OCI-LY1 (cell line): ENCODE data around the gene PRCD.

ENCODE experiments used
- H2AFZ ChIP-seq: fragments of 200-600 bp; sonication (generic), shearing (Covaris generic); 2 replicates; pipeline ENCODE4 v1.6.0; 2014; ENCODE audit warnings: antibody characterized with exemption, mild to moderate bottlenecking, low read length
- H3F3A ChIP-seq: fragments of 200-600 bp; sonication (generic), shearing (Covaris generic); 2 replicates; pipeline ENCODE4 v1.6.0; 2014; ENCODE audit warnings: mild to moderate bottlenecking, antibody characterized with exemption, low read length, moderate library complexity; ENCODE audit not compliant: insufficient read depth
- H3K27ac ChIP-seq: fragments of 200-600 bp; sonication (generic); 2 replicates; pipeline ENCODE4 v1.5.1; 2014; ENCODE audit warnings: low read length, mixed run types, mild to moderate bottlenecking, low read depth; ENCODE audit not compliant: poor library complexity, severe bottlenecking
- H3K27me3 ChIP-seq: fragments of 200-600 bp; sonication (generic); 2 replicates; pipeline ENCODE4 v1.6.0; 2014; ENCODE audit warnings: antibody characterized with exemption, mild to moderate bottlenecking, low read length, moderate library complexity; ENCODE audit not compliant: insufficient read depth
- H3K36me3 ChIP-seq: fragments of 200-600 bp; sonication (generic); 2 replicates; pipeline ENCODE4 v1.6.1; 2014; ENCODE audit warnings: mild to moderate bottlenecking, antibody characterized with exemption, low read length, moderate library complexity, mixed read lengths; ENCODE audit not compliant: insufficient read depth
- H3K4me1 ChIP-seq: fragments of 200-600 bp; sonication (generic); 2 replicates; pipeline ENCODE4 v1.5.1; 2014; ENCODE audit warnings: mild to moderate bottlenecking, low read length, moderate library complexity; ENCODE audit not compliant: insufficient read depth, severe bottlenecking
- H3K4me2 ChIP-seq: fragments of 200-600 bp; sonication (generic), shearing (Covaris generic); 2 replicates; pipeline ENCODE4 v1.6.1; 2014; ENCODE audit warnings: low read length
- H3K4me3 ChIP-seq: fragments of 200-600 bp; sonication (generic); 2 replicates; pipeline ENCODE4 v1.5.1; 2014; ENCODE audit warnings: low read length, low read depth, mild to moderate bottlenecking, mixed read lengths; ENCODE audit not compliant: poor library complexity, severe bottlenecking
- H3K79me2 ChIP-seq: fragments of 200-600 bp; shearing (Covaris generic); 2 replicates; pipeline ENCODE4 v1.6.1; 2016; ENCODE audit warnings: mixed run types, low read length, mixed read lengths; ENCODE audit not compliant: insufficient read depth
- H3K9ac ChIP-seq: fragments of 200-600 bp; sonication (generic), shearing (Covaris generic); 2 replicates; pipeline ENCODE4 v1.6.1; 2014; ENCODE audit warnings: mild to moderate bottlenecking, low read length, mixed read lengths
- H3K9me2 ChIP-seq: fragments of 200-600 bp; sonication (generic), shearing (Covaris generic); 2 replicates; pipeline ENCODE4 v1.6.1; 2014; ENCODE audit warnings: low read depth, mild to moderate bottlenecking, low read length, mixed read lengths
- H3K9me3 ChIP-seq: fragments of 200-600 bp; shearing (Covaris generic); 2 replicates; pipeline ENCODE4 v1.6.1; 2014; ENCODE audit warnings: low read length, mixed read lengths
- H4K20me1 ChIP-seq: fragments of 200-600 bp; sonication (generic), shearing (Covaris generic); 2 replicates; pipeline ENCODE4 v1.6.0; 2016; ENCODE audit warnings: mild to moderate bottlenecking, low read length; ENCODE audit not compliant: insufficient read depth
- CTCF ChIP-seq: fragments of 200-600 bp; sonication (generic), shearing (Covaris generic); IDR thresholded peaks from 2 replicates; pipeline ENCODE4 v1.5.1; 2017; ENCODE audit warnings: mild to moderate bottlenecking, antibody characterized with exemption, low read length, moderate library complexity, mixed read lengths
- EZH2 ChIP-seq: fragments of 200-600 bp; sonication (generic), shearing (Covaris generic); IDR thresholded peaks from 2 replicates; pipeline ENCODE4 v1.8.0; 2017; ENCODE audit warnings: borderline replicate concordance, mixed run types, mild to moderate bottlenecking, antibody characterized with exemption, low read length, moderate library complexity, mixed read lengths

Gene PRCD

DNA sequence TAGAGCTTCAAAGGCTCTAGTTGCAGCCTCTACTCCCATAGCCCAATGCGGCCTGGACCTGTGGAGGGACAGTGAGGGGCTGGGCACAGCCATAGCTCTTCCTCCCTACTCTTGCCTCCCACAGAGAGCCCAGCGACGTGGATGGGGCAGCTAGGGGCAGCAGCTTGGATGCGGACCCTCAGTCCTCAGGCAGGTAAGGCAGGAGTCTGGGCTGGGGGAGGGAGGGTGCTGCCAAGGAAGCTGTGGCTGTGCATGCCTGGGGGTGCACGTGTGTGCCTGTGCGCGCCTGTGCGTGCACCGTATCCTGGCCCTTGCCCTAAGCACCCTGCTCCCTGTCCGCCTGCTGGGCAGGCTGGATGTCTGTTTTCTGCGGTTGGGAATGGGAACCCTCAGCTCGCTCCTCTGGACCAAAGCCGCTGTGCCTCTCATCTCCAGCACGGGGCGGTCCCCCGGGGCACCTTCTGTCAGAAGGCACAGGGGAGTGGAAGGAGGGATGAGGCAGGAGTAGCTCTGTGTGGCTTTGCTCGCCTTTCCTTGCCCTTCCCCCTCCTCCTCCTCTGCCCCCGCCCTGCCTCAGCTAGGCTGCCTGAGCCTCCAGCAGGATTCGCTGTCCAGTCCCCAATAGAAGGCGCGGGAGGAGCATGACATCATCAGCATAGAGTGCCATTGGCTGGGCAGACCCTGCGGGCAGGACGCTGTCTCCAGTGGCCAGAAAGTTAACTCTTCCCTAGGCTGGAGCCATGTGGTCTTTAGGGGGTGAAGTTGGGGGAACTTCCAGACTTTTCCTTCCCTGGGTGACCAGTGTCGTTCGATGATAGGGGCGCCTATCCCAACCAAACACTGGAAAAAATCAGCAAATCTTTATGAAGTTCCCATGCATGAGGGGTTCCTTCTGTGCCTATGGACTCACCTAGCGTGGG is 797 bp downstream of the PRCD start:
- TF ChIP-seq EZH2 (no peak), CTCF (no peak)
- H3K9ac ChIP-seq = no peak overlapping the region
- no peaks in the 10 kb centered on the region for H3K36me3 ChIP-seq
- H4K20me1 ChIP-seq = no peaks in the 10 kb centered on the region
- no peaks in the 10 kb centered on the region for H3K4me1 ChIP-seq
- no peak overlapping the region for H2AFZ ChIP-seq
- H3K4me2 ChIP-seq = no peak overlapping the region
- no peak overlapping the region for H3K27ac ChIP-seq
- H3K9me3 ChIP-seq = no peaks in the 10 kb centered on the region
- H3K79me2 ChIP-seq = no peaks in the 10 kb centered on the region
- peaks cover 5% of the 10 kb centered on the region for H3K27me3 ChIP-seq
- no peaks in the 10 kb centered on the region for H3K9me2 ChIP-seq
- no peak overlapping the region for H3K4me3 ChIP-seq
- H3F3A ChIP-seq = no peaks in the 10 kb centered on the region

DNA sequence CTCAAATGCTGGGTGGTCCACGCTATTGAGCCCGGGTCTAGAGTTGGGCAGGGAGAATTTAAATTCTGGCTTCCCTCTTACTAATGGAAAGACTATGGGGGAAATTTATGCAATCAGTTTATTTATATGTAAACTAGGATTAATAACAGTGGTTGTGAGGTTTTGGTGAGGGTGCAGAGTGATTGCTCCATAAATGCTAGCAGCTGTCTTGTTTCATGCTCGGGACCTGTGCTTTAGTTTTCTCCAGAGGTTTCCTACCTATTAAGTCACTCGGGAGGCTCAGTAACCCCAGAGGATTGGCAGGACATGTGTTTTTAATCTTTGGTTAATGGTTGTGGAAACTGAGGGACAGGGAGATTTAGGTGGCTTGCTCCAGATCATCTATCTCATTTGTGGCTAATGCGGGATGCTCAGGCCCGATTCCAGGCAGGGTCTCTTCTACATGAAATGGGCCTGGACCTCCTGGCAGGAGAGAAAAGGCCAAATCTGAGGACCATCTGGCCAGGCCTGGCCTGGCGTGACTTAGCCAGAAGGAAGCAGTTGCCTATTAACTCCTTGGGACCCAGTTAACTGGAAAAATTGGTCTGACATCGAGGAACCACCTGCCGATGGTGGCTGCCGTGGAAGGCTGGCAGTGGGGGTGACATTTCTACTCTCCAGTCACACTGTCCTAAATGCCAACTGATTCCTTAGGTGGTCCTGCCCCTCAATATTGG is 2.1 kb downstream of the PRCD start:
- no peaks in the 10 kb centered on the region for H3K9me2 ChIP-seq
- no peak overlapping the region for H3K4me2 ChIP-seq
- H3K27ac ChIP-seq = no peak overlapping the region
- H3K27me3 ChIP-seq = peaks cover 5% of the 10 kb centered on the region
- H3F3A ChIP-seq = no peaks in the 10 kb centered on the region
- no peak overlapping the region for H2AFZ ChIP-seq
- no peak overlapping the region for H3K9ac ChIP-seq
- no peaks in the 10 kb centered on the region for H3K4me1 ChIP-seq
- no peaks in the 10 kb centered on the region for H3K36me3 ChIP-seq
- H3K4me3 ChIP-seq = no peak overlapping the region
- no peaks in the 10 kb centered on the region for H3K79me2 ChIP-seq
- H3K9me3 ChIP-seq = no peaks in the 10 kb centered on the region
- no peak for TF ChIP-seq CTCF
- TF ChIP-seq EZH2 = no peak
- H4K20me1 ChIP-seq = no peaks in the 10 kb centered on the region

GRCh38 chr17:76542566-76542971 is 2.7 kb downstream of the PRCD start:
- H3K9me3 ChIP-seq = no peaks in the 10 kb centered on the region

More at GRCh38 chr17:76542566-76542971, 2.7 kb downstream of the PRCD start:
- Histone ChIP-seq H3F3A (no peaks in the 10 kb centered on the region), H3K36me3 (no peaks in the 10 kb centered on the region), H3K27ac (no peak overlapping the region), H3K79me2 (no peaks in the 10 kb centered on the region), H3K9ac (no peak overlapping the region), H4K20me1 (no peaks in the 10 kb centered on the region), H3K4me3 (no peak overlapping the region), H2AFZ (no peak overlapping the region), H3K4me1 (no peaks in the 10 kb centered on the region), H3K27me3 (peaks cover 5% of the 10 kb centered on the region), H3K4me2 (no peak overlapping the region), H3K9me2 (no peaks in the 10 kb centered on the region)
- TF ChIP-seq EZH2 = no peak
- no peak for TF ChIP-seq CTCF
